ENCODE results near the gene WDR59. TPM values are rescaled to one million over a fixed set of nuclear protein-coding genes. Genes with fewer than 3 reads are reported as not detected.

Gene WDR59
- total and polyA plus RNA-seq, 3 experiments from 2014 or later: 13.0 to 56.5 (median 55.9) TPM

GRCh38 chr16:74999219-74999608 is 14.3 kb upstream of the WDR59 start:
- H3K27ac Mint-ChIP-seq: peak overlapping the region in 1 of 8 donors; percentile 54
- H3K4me3 Mint-ChIP-seq: peak overlapping the region; percentile 54 to 89 (median 72)
- no peaks in the 10 kb centered on the region for H3K9me3 ChIP-seq (ENCODE audit: low read length)
- H3K4me3 ChIP-seq (ENCODE audit: low read length): peak overlapping the region; percentile 28
- peaks cover 3 to 7% of the 10 kb centered on the region in 2 donors for H3K27me3 Mint-ChIP-seq
- no peaks in the 10 kb centered on the region for H3K36me3 ChIP-seq (ENCODE audit: insufficient read depth, low read length)
- CTCF ChIA-PET: interaction anchor here (1.0 to 2.4 kb wide), 7 partner anchors 12 to 120 kb away, joined by 3 to 11 read pairs (median 7); no protein-coding TSS in a partner anchor
- no peaks in the 10 kb centered on the region for H3K27me3 ChIP-seq (ENCODE audit: insufficient read depth, low read length, poor library complexity, severe bottlenecking)
- H3K36me3 Mint-ChIP-seq: peaks cover 0 to 5% (median 2%) of the 10 kb centered on the region in 3 donors
- peaks cover 14 to 19% (median 17%) of the 10 kb centered on the region in 3 donors for H3K4me1 Mint-ChIP-seq
- H3K4me1 ChIP-seq (ENCODE audit: insufficient read depth, low read length): peaks cover 15% of the 10 kb centered on the region
- no peak overlapping the region for H3K27ac ChIP-seq (ENCODE audit: low read depth, low read length)
- POLR2A ChIA-PET: interaction anchor here (2.3 kb wide), 1 partner anchor 110 kb away, joined by 11 read pairs; no protein-coding TSS in a partner anchor
- peak in 3 of 5 donors; percentile 8 to 26 (median 10) for DNase-seq
- no peaks in the 10 kb centered on the region for H3K9me3 Mint-ChIP-seq

GRCh38 chr16:74998481-74999218 is 13.7 kb upstream of the WDR59 start, which contains the start of gene ZNRF1:
Gene ZNRF1, plus strand, starts transcription at chr16:74999024. Its CDS starts 648 bp downstream, at chr16:74999672.
- H3K27ac ChIP-seq (ENCODE audit: low read depth, low read length): no peak within 1 kb of the TSS
- peak within 1 kb of the TSS; percentile 28 for H3K4me3 ChIP-seq (ENCODE audit: low read length)
- no peaks in the 10 kb centered on the region for H3K36me3 ChIP-seq (ENCODE audit: insufficient read depth, low read length)
- peaks cover 15% of the 10 kb centered on the region for H3K4me1 ChIP-seq (ENCODE audit: insufficient read depth, low read length)
- DNase-seq: peak; percentile 66 to 82 (median 71)
- Mint-ChIP-seq H3K9me3 (no peaks in the 10 kb centered on the region), H3K27ac (peak within 1 kb of the TSS; percentile 59 to 91 (median 85)), H3K4me1 (peaks cover 14 to 19% (median 17%) of the 10 kb centered on the region in 3 donors), H3K27me3 (peaks cover 6 to 7% of the 10 kb centered on the region in 2 donors), H3K36me3 (peaks cover 0 to 5% (median 2%) of the 10 kb centered on the region in 3 donors), H3K4me3 (peak within 1 kb of the TSS; percentile 87 to 94 (median 89))
- CTCF ChIA-PET: interaction anchor here (0.8 to 2.5 kb wide), 19 partner anchors 8 to 149 kb away, joined by 3 to 31 read pairs (median 6); partner anchors contain the start of genes LDHD, WDR59 and ZFP1
- H3K27me3 ChIP-seq (ENCODE audit: insufficient read depth, low read length, poor library complexity, severe bottlenecking): no peaks in the 10 kb centered on the region
- H3K9me3 ChIP-seq (ENCODE audit: low read length): no peaks in the 10 kb centered on the region
- POLR2A ChIA-PET: interaction anchor here (0.8 to 2.3 kb wide), 3 partner anchors 14 to 113 kb away, joined by 3 to 11 read pairs (median 9); partner anchors contain the start of gene WDR59

- ChIA-PET CTCF (interaction anchor here (1.4 to 2.5 kb wide), 7 partner anchors 12 to 150 kb away, joined by 4 to 31 read pairs (median 10); partner anchors contain the start of gene ZFP1), POLR2A (no interaction called here)
- Mint-ChIP-seq H3K36me3 (peaks cover 0 to 5% (median 0%) of the 10 kb centered on the region in 3 donors), H3K27me3 (peaks cover 6 to 7% of the 10 kb centered on the region in 2 donors), H3K27ac (peak overlapping the region in 2 of 8 donors; percentile 13 to 15), H3K9me3 (no peaks in the 10 kb centered on the region), H3K4me3 (peak overlapping the region in 1 of 7 donors; percentile 7), H3K4me1 (peaks cover 14 to 19% (median 17%) of the 10 kb centered on the region in 3 donors)
- no peaks in the 10 kb centered on the region for H3K36me3 ChIP-seq (ENCODE audit: insufficient read depth, low read length)
- H3K4me1 ChIP-seq (ENCODE audit: insufficient read depth, low read length): peaks cover 15% of the 10 kb centered on the region
- no peak overlapping the region for H3K27ac ChIP-seq (ENCODE audit: low read depth, low read length)
- H3K9me3 ChIP-seq (ENCODE audit: low read length): no peaks in the 10 kb centered on the region
- H3K27me3 ChIP-seq (ENCODE audit: insufficient read depth, low read length, poor library complexity, severe bottlenecking): no peaks in the 10 kb centered on the region
- DNase-seq: no peak
- no peak overlapping the region for H3K4me3 ChIP-seq (ENCODE audit: low read length)
These were observed 12.1 kb upstream of the WDR59 start for GRCh38 chr16:74997042-74997491.

GRCh38 chr16:74995986-74996385 is 11.1 kb upstream of the WDR59 start:
- Mint-ChIP-seq H3K4me3 (peak overlapping the region in 1 of 7 donors; percentile 13), H3K9me3 (no peaks in the 10 kb centered on the region), H3K27me3 (peaks cover 6 to 7% of the 10 kb centered on the region in 2 donors), H3K4me1 (peaks cover 14 to 17% (median 17%) of the 10 kb centered on the region in 3 donors), H3K36me3 (peaks cover 0 to 5% (median 0%) of the 10 kb centered on the region in 3 donors), H3K27ac (no peak overlapping the region)
- Histone ChIP-seq H3K27me3 (ENCODE audit: insufficient read depth, low read length, poor library complexity, severe bottlenecking) (no peaks in the 10 kb centered on the region), H3K36me3 (ENCODE audit: insufficient read depth, low read length) (no peaks in the 10 kb centered on the region), H3K9me3 (ENCODE audit: low read length) (no peaks in the 10 kb centered on the region), H3K4me3 (ENCODE audit: low read length) (no peak overlapping the region), H3K4me1 (ENCODE audit: insufficient read depth, low read length) (peaks cover 15% of the 10 kb centered on the region), H3K27ac (ENCODE audit: low read depth, low read length) (no peak overlapping the region)
- CTCF ChIA-PET: interaction anchor here (1.4 to 1.6 kb wide), 2 partner anchors 10 to 115 kb away, joined by 4 to 11 read pairs; no protein-coding TSS in a partner anchor
- POLR2A ChIA-PET: no interaction called here
- no peak for DNase-seq

GRCh38 chr16:74991593-74992403 is 6.9 kb upstream of the WDR59 start:
- Mint-ChIP-seq H3K4me3 (no peak overlapping the region), H3K9me3 (no peaks in the 10 kb centered on the region), H3K36me3 (no peaks in the 10 kb centered on the region), H3K27me3 (peaks cover 3 to 4% of the 10 kb centered on the region in 2 donors), H3K27ac (peak overlapping the region in 1 of 8 donors; percentile 54), H3K4me1 (no peaks in the 10 kb centered on the region)
- H3K4me3 ChIP-seq (ENCODE audit: low read length): no peak overlapping the region
- CTCF ChIA-PET: interaction anchor here (3.7 kb wide), 1 partner anchor 118 kb away, joined by 27 read pairs; no protein-coding TSS in a partner anchor
- H3K27me3 ChIP-seq (ENCODE audit: insufficient read depth, low read length, poor library complexity, severe bottlenecking): no peaks in the 10 kb centered on the region
- no peaks in the 10 kb centered on the region for H3K36me3 ChIP-seq (ENCODE audit: insufficient read depth, low read length)
- POLR2A ChIA-PET: no interaction called here
- H3K27ac ChIP-seq (ENCODE audit: low read depth, low read length): no peak overlapping the region
- no peaks in the 10 kb centered on the region for H3K4me1 ChIP-seq (ENCODE audit: insufficient read depth, low read length)
- H3K9me3 ChIP-seq (ENCODE audit: low read length): no peaks in the 10 kb centered on the region
- no peak for DNase-seq

GRCh38 chr16:74991268-74991592 is 6.3 kb upstream of the WDR59 start:
- H3K27ac ChIP-seq (ENCODE audit: low read depth, low read length): no peak overlapping the region
- H3K4me1 ChIP-seq (ENCODE audit: insufficient read depth, low read length): no peaks in the 10 kb centered on the region
- no peak overlapping the region for H3K27ac Mint-ChIP-seq
- ChIA-PET POLR2A (no interaction called here), CTCF (interaction anchor here (0.7 kb wide), 1 partner anchor 120 kb away, joined by 3 read pairs; no protein-coding TSS in a partner anchor)
- H3K9me3 Mint-ChIP-seq: no peaks in the 10 kb centered on the region
- H3K4me3 Mint-ChIP-seq: no peak overlapping the region
- H3K4me3 ChIP-seq (ENCODE audit: low read length): no peak overlapping the region
- H3K27me3 Mint-ChIP-seq: peaks cover 3 to 4% of the 10 kb centered on the region in 2 donors
- no peaks in the 10 kb centered on the region for H3K27me3 ChIP-seq (ENCODE audit: insufficient read depth, low read length, poor library complexity, severe bottlenecking)
- H3K36me3 Mint-ChIP-seq: no peaks in the 10 kb centered on the region
- DNase-seq: no peak
- H3K4me1 Mint-ChIP-seq: no peaks in the 10 kb centered on the region
- no peaks in the 10 kb centered on the region for H3K9me3 ChIP-seq (ENCODE audit: low read length)
- H3K36me3 ChIP-seq (ENCODE audit: insufficient read depth, low read length): no peaks in the 10 kb centered on the region

- POLR2A ChIA-PET: no interaction called here
- H3K27me3 Mint-ChIP-seq: peaks cover under 1 to 4% of the 10 kb centered on the region in 2 donors
- Histone ChIP-seq H3K9me3 (ENCODE audit: low read length) (no peaks in the 10 kb centered on the region), H3K4me3 (ENCODE audit: low read length) (no peak overlapping the region), H3K27me3 (ENCODE audit: insufficient read depth, low read length, poor library complexity, severe bottlenecking) (no peaks in the 10 kb centered on the region), H3K27ac (ENCODE audit: low read depth, low read length) (no peak overlapping the region), H3K36me3 (ENCODE audit: insufficient read depth, low read length) (no peaks in the 10 kb centered on the region), H3K4me1 (ENCODE audit: insufficient read depth, low read length) (no peaks in the 10 kb centered on the region)
- H3K36me3 Mint-ChIP-seq: no peaks in the 10 kb centered on the region
- H3K9me3 Mint-ChIP-seq: no peaks in the 10 kb centered on the region
- H3K4me1 Mint-ChIP-seq: no peaks in the 10 kb centered on the region
- DNase-seq: no peak
- CTCF ChIA-PET: interaction anchor here (0.7 kb wide), 1 partner anchor 120 kb away, joined by 3 read pairs; no protein-coding TSS in a partner anchor
- no peak overlapping the region for H3K4me3 Mint-ChIP-seq
- H3K27ac Mint-ChIP-seq: no peak overlapping the region
These were observed 5.9 kb upstream of the WDR59 start for GRCh38 chr16:74990832-74991231.
